ENCODE data around the gene TAC4. TPM values are rescaled to one million over a fixed set of nuclear protein-coding genes. Genes with fewer than 3 reads are reported as not detected.

The TAC4 gene
- total and polyA plus RNA-seq, 9 of the 15 experiments (the other 6 are each of a cell fraction or from before 2014, with no cell fraction given) = 0.17 TPM; not detected in 8

DNA sequence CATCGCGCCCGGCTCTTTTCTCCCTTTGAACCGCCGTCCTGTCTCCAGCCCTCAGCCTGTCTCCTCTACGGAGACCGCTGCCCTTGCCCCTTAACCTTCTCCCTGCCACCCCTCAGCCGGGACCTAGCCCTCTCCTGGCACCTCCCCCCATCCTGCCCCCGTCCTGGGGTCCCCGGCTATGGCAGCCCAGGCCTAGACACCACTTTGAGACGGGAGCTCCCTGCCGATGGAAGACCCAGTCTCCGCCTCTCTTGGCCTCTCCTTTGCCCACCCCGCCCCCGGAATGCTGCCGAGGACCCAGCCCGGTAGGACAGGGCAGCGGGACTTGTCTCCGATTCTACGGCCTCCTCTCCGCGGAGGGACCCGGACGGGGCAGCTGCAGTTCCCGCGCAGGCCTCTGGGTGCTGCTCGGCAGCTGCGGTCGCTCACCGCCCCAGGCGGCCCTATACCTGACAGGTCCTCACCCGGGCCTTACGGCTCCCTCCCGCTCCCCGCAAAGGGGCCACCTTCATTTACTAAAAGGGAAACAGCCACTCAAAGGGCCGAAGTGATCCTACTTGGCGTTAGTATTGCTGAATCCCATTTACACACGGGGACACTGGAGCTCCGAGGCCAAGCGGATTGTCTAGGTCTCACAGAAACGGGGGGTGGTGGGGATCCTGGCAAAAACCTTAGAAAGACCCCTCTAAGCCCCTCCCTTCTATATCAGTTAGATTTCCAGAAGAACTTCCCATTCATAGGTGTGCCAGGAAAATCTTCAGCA is 32.6 kb upstream of the TAC4 start (continued):
- TF ChIP-seq, protein P1, sequence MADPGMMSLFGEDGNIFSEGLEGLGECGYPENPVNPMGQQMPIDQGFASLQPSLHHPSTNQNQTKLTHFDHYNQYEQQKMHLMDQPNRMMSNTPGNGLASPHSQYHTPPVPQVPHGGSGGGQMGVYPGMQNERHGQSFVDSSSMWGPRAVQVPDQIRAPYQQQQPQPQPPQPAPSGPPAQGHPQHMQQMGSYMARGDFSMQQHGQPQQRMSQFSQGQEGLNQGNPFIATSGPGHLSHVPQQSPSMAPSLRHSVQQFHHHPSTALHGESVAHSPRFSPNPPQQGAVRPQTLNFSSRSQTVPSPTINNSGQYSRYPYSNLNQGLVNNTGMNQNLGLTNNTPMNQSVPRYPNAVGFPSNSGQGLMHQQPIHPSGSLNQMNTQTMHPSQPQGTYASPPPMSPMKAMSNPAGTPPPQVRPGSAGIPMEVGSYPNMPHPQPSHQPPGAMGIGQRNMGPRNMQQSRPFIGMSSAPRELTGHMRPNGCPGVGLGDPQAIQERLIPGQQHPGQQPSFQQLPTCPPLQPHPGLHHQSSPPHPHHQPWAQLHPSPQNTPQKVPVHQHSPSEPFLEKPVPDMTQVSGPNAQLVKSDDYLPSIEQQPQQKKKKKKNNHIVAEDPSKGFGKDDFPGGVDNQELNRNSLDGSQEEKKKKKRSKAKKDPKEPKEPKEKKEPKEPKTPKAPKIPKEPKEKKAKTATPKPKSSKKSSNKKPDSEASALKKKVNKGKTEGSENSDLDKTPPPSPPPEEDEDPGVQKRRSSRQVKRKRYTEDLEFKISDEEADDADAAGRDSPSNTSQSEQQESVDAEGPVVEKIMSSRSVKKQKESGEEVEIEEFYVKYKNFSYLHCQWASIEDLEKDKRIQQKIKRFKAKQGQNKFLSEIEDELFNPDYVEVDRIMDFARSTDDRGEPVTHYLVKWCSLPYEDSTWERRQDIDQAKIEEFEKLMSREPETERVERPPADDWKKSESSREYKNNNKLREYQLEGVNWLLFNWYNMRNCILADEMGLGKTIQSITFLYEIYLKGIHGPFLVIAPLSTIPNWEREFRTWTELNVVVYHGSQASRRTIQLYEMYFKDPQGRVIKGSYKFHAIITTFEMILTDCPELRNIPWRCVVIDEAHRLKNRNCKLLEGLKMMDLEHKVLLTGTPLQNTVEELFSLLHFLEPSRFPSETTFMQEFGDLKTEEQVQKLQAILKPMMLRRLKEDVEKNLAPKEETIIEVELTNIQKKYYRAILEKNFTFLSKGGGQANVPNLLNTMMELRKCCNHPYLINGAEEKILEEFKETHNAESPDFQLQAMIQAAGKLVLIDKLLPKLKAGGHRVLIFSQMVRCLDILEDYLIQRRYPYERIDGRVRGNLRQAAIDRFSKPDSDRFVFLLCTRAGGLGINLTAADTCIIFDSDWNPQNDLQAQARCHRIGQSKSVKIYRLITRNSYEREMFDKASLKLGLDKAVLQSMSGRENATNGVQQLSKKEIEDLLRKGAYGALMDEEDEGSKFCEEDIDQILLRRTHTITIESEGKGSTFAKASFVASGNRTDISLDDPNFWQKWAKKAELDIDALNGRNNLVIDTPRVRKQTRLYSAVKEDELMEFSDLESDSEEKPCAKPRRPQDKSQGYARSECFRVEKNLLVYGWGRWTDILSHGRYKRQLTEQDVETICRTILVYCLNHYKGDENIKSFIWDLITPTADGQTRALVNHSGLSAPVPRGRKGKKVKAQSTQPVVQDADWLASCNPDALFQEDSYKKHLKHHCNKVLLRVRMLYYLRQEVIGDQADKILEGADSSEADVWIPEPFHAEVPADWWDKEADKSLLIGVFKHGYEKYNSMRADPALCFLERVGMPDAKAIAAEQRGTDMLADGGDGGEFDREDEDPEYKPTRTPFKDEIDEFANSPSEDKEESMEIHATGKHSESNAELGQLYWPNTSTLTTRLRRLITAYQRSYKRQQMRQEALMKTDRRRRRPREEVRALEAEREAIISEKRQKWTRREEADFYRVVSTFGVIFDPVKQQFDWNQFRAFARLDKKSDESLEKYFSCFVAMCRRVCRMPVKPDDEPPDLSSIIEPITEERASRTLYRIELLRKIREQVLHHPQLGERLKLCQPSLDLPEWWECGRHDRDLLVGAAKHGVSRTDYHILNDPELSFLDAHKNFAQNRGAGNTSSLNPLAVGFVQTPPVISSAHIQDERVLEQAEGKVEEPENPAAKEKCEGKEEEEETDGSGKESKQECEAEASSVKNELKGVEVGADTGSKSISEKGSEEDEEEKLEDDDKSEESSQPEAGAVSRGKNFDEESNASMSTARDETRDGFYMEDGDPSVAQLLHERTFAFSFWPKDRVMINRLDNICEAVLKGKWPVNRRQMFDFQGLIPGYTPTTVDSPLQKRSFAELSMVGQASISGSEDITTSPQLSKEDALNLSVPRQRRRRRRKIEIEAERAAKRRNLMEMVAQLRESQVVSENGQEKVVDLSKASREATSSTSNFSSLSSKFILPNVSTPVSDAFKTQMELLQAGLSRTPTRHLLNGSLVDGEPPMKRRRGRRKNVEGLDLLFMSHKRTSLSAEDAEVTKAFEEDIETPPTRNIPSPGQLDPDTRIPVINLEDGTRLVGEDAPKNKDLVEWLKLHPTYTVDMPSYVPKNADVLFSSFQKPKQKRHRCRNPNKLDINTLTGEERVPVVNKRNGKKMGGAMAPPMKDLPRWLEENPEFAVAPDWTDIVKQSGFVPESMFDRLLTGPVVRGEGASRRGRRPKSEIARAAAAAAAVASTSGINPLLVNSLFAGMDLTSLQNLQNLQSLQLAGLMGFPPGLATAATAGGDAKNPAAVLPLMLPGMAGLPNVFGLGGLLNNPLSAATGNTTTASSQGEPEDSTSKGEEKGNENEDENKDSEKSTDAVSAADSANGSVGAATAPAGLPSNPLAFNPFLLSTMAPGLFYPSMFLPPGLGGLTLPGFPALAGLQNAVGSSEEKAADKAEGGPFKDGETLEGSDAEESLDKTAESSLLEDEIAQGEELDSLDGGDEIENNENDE (IDR thresholded peaks at IDR 0.05; ENCODE audit: low read depth, low read length) = no peak
- no peak for TF ChIP-seq ZNF507 (tag; conservative IDR thresholded peaks at IDR 0.05)
- TF ChIP-seq DDX20 (tag; IDR thresholded peaks at IDR 0.05; ENCODE audit: low read depth) = no peak
- TF ChIP-seq, protein P2, sequence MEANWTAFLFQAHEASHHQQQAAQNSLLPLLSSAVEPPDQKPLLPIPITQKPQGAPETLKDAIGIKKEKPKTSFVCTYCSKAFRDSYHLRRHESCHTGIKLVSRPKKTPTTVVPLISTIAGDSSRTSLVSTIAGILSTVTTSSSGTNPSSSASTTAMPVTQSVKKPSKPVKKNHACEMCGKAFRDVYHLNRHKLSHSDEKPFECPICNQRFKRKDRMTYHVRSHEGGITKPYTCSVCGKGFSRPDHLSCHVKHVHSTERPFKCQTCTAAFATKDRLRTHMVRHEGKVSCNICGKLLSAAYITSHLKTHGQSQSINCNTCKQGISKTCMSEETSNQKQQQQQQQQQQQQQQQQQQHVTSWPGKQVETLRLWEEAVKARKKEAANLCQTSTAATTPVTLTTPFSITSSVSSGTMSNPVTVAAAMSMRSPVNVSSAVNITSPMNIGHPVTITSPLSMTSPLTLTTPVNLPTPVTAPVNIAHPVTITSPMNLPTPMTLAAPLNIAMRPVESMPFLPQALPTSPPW (CRISPR knock-in tag; IDR thresholded peaks at IDR 0.05) = no peak
- TF ChIP-seq, protein P3, sequence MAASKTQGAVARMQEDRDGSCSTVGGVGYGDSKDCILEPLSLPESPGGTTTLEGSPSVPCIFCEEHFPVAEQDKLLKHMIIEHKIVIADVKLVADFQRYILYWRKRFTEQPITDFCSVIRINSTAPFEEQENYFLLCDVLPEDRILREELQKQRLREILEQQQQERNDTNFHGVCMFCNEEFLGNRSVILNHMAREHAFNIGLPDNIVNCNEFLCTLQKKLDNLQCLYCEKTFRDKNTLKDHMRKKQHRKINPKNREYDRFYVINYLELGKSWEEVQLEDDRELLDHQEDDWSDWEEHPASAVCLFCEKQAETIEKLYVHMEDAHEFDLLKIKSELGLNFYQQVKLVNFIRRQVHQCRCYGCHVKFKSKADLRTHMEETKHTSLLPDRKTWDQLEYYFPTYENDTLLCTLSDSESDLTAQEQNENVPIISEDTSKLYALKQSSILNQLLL (CRISPR knock-in tag; IDR thresholded peaks at IDR 0.05; ENCODE audit: borderline replicate concordance) = no peak
- no peak for TF ChIP-seq ZNF583 (CRISPR knock-in tag; IDR thresholded peaks at IDR 0.05)
- TF ChIP-seq PCBP1 (IDR thresholded peaks at IDR 0.05; ENCODE audit: low read depth, low read length, poor library complexity, severe bottlenecking) = peak; percentile 68
- TF ChIP-seq, protein P4, sequence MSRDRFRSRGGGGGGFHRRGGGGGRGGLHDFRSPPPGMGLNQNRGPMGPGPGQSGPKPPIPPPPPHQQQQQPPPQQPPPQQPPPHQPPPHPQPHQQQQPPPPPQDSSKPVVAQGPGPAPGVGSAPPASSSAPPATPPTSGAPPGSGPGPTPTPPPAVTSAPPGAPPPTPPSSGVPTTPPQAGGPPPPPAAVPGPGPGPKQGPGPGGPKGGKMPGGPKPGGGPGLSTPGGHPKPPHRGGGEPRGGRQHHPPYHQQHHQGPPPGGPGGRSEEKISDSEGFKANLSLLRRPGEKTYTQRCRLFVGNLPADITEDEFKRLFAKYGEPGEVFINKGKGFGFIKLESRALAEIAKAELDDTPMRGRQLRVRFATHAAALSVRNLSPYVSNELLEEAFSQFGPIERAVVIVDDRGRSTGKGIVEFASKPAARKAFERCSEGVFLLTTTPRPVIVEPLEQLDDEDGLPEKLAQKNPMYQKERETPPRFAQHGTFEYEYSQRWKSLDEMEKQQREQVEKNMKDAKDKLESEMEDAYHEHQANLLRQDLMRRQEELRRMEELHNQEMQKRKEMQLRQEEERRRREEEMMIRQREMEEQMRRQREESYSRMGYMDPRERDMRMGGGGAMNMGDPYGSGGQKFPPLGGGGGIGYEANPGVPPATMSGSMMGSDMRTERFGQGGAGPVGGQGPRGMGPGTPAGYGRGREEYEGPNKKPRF (IDR thresholded peaks at IDR 0.05; ENCODE audit: low read depth, low read length) = no peak
- no peak for TF ChIP-seq POU5F1 (IDR thresholded peaks at IDR 0.05; ENCODE audit: borderline replicate concordance, low read depth, low read length, partially characterized antibody)
- TF ChIP-seq NELFE (IDR thresholded peaks at IDR 0.05; ENCODE audit: insufficient read depth, insufficient read length) = no peak

All from K562 (cell line).